Liver (tissue), 9 donors: Measurements from ENCODE around the gene MMP28. TPM values are rescaled to one million over a fixed set of nuclear protein-coding genes. Genes with fewer than 3 reads are reported as not detected.
A peak's percentile ranks its signal among the peaks of the same experiment; 100 is the strongest.

Source experiments
- DNase-seq: peaks from one replicate; pipeline ENCODE4 v3.0.0-alpha.2; 2017; ENCODE audit warnings: low spot score
- H3K27ac ChIP-seq, 2 donors: one replicate each; pipeline ENCODE4 v1.7.0; 2013; ENCODE audit warnings: inconsistent platforms in 2 of 2, low read length in 2 of 2, control low read depth in 1 of 2, low read depth in 1 of 2, mild to moderate bottlenecking in 1 of 2
- H3K27me3 ChIP-seq, 4 donors: one replicate each; pipeline versions ENCODE4 v1.6.1 to v1.7.0; 2013; ENCODE audit warnings: low read length in 3 of 4, inconsistent platforms in 1 of 4, mild to moderate bottlenecking in 1 of 4, moderate library complexity in 1 of 4; ENCODE audit not compliant: control insufficient read depth in 4 of 4, insufficient read depth in 4 of 4
- H3K36me3 ChIP-seq, 4 donors: one replicate each; pipeline versions ENCODE4 v1.6.1 to v1.7.0; 2013; ENCODE audit warnings: low read length in 3 of 4, mild to moderate bottlenecking in 3 of 4, low read depth in 1 of 4, moderate library complexity in 1 of 4; ENCODE audit not compliant: control insufficient read depth in 4 of 4, insufficient read depth in 3 of 4
- H3K4me1 ChIP-seq, 4 donors: one replicate each; pipeline versions ENCODE4 v1.6.1 to v1.7.0; 2013; ENCODE audit warnings: low read length in 3 of 4, mild to moderate bottlenecking in 3 of 4, moderate library complexity in 1 of 4; ENCODE audit not compliant: control insufficient read depth in 4 of 4, insufficient read depth in 4 of 4
- H3K4me3 ChIP-seq, 3 donors: one replicate each; pipeline versions ENCODE4 v1.6.1 to v1.7.0; 2013; ENCODE audit warnings: low read length in 3 of 3, control low read depth in 1 of 3, low read depth in 1 of 3, mild to moderate bottlenecking in 1 of 3
- H3K9ac ChIP-seq, 2 donors: one replicate each; pipeline ENCODE4 v1.7.0; 2013; ENCODE audit warnings: low read length in 2 of 2, mild to moderate bottlenecking in 2 of 2, moderate library complexity in 2 of 2, control low read depth in 1 of 2, low read depth in 1 of 2
- H3K9me3 ChIP-seq, 4 donors: one replicate each; pipeline versions ENCODE4 v1.6.1 to v1.7.0; 2013; ENCODE audit warnings: low read length in 3 of 4; ENCODE audit not compliant: control insufficient read depth in 4 of 4
- CTCF ChIP-seq: fragments of 150-350 bp; IDR thresholded peaks from 2 replicates; pipeline ENCODE4 v1.5.1; 2017; ENCODE audit warnings: improper control_type of control experiment, low read depth, low read length; ENCODE audit not compliant: missing input control
- EGR1 ChIP-seq, 2 donors: IDR thresholded peaks; 2 replicates each; pipeline ENCODE4 v1.6.1; 2016 to 2018; ENCODE audit warnings: antibody characterized with exemption in 2 of 2, low read depth in 2 of 2
- FOXA1 ChIP-seq: IDR thresholded peaks from 2 replicates; pipeline ENCODE4 v1.6.1; 2016; ENCODE audit warnings: antibody characterized with exemption
- FOXA2 ChIP-seq: IDR thresholded peaks from 2 replicates; pipeline ENCODE4 v1.6.1; 2016; ENCODE audit warnings: antibody characterized with exemption
- GABPA ChIP-seq, 2 donors: IDR thresholded peaks in 1 of 2; conservative IDR thresholded peaks in 1 of 2; 2 replicates each; pipeline ENCODE4 v1.6.1; 2016; ENCODE audit warnings: antibody characterized with exemption in 2 of 2, mild to moderate bottlenecking in 1 of 2, moderate library complexity in 1 of 2
- HNF4A ChIP-seq, 2 donors: conservative IDR thresholded peaks; 2 replicates each; pipeline ENCODE4 v1.6.1; 2016; ENCODE audit warnings: antibody characterized with exemption in 2 of 2, mild to moderate bottlenecking in 2 of 2
- HNF4G ChIP-seq: IDR thresholded peaks from 2 replicates; pipeline ENCODE4 v1.6.1; 2016; ENCODE audit warnings: antibody characterized with exemption
- JUND ChIP-seq, 2 donors: IDR thresholded peaks; 2 replicates each; pipeline ENCODE4 v1.6.1; 2016; ENCODE audit warnings: antibody characterized with exemption in 2 of 2
- MAX ChIP-seq: IDR thresholded peaks from 2 replicates; pipeline ENCODE4 v1.6.1; 2016; ENCODE audit warnings: antibody characterized with exemption
- NR2F2 ChIP-seq: IDR thresholded peaks from 2 replicates; pipeline ENCODE4 v1.6.1; 2016; ENCODE audit warnings: antibody characterized with exemption
- RAD21 ChIP-seq, 2 donors: IDR thresholded peaks; 2 replicates each; pipeline ENCODE4 v1.6.1; 2016; ENCODE audit warnings: antibody characterized with exemption in 2 of 2, mild to moderate bottlenecking in 2 of 2
- REST ChIP-seq: IDR thresholded peaks from 2 replicates; pipeline ENCODE4 v1.6.1; 2016; ENCODE audit warnings: antibody characterized with exemption, mild to moderate bottlenecking
- RXRA ChIP-seq, 2 donors: IDR thresholded peaks; 2 replicates each; pipeline ENCODE4 v1.6.1; 2017 to 2018; ENCODE audit warnings: antibody characterized with exemption in 2 of 2, mild to moderate bottlenecking in 1 of 2
- SP1 ChIP-seq: IDR thresholded peaks from 2 replicates; pipeline ENCODE4 v1.6.1; 2018; ENCODE audit warnings: antibody characterized with exemption, mild to moderate bottlenecking
- TAF1 ChIP-seq: conservative IDR thresholded peaks from 2 replicates; pipeline ENCODE4 v1.6.1; 2016; ENCODE audit warnings: antibody characterized with exemption, mild to moderate bottlenecking
- YY1 ChIP-seq: IDR thresholded peaks from 2 replicates; pipeline ENCODE4 v1.6.1; 2016; ENCODE audit warnings: antibody characterized with exemption, mild to moderate bottlenecking
- ZBTB33 ChIP-seq: IDR thresholded peaks from 2 replicates; pipeline ENCODE4 v1.6.1; 2016; ENCODE audit warnings: antibody characterized with exemption
- WGBS: extraction: QIAGEN DNeasy Blood & Tissue Kit; methylation state at CpG from one replicate; pipeline ENCODE4 v1.1.7; 2013; 5-methylcytosine and 5-hydroxymethylcytosine counted together
- polyA plus RNA-seq, 2 donors: library from polyadenylated mRNA; stranded (reverse) in 1 of 2; unstranded in 1 of 2; fragments of 200-250 nt in 1 of 2; fragments of >200 nt in 1 of 2; fragmentation: Nextera tagmentation in 1 of 2; extraction: Ambion mirVana in 1 of 2; gene quantifications; one replicate each; pipeline versions ENCODE4 v1.2.1 to v1.2.3, GENCODE V29; 2013 to 2015
- total RNA-seq, 2 donors: library from RNA; depleted of rRNA; stranded (reverse); fragments of >200 nt; gene quantifications; one replicate each; pipeline ENCODE4 v1.2.3, GENCODE V29; 2014
- TF ChIP-seq, protein P1 (sequence below): IDR thresholded peaks from 2 replicates; pipeline ENCODE4 v1.6.1; 2016; ENCODE audit warnings: antibody characterized with exemption
- donor health status: healthy.
- donor health status: healthy.
- donor health status: healthy.
- donor health status: healthy.
- donor health status: healthy.

The MMP28 gene
- total and polyA plus RNA-seq, 4 donors: 0.14 to 0.75 (median 0.44) TPM

- no peak overlapping the region for H3K4me3 ChIP-seq
- peak; percentile 67 to 72 for TF ChIP-seq RXRA (IDR thresholded peaks at IDR 0.05)
- no peak for TF ChIP-seq EGR1 (IDR thresholded peaks at IDR 0.05; ENCODE audit: low read depth in 2 of 2)
- TF ChIP-seq SP1: peak; percentile 94
- TF ChIP-seq, protein P1, sequence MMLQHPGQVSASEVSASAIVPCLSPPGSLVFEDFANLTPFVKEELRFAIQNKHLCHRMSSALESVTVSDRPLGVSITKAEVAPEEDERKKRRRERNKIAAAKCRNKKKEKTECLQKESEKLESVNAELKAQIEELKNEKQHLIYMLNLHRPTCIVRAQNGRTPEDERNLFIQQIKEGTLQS: peak; percentile 34
- TF ChIP-seq HNF4A (conservative IDR thresholded peaks at IDR 0.05): peak; percentile 84 to 85
- no peak for TF ChIP-seq CTCF
- peak in 1 of 2 donors; percentile 63 for TF ChIP-seq JUND (IDR thresholded peaks at IDR 0.05)
- peak; percentile 22 for TF ChIP-seq MAX
- no peak for TF ChIP-seq TAF1
- peak; percentile 64 for TF ChIP-seq YY1
- no peak for TF ChIP-seq ZBTB33
- no peak for TF ChIP-seq NR2F2
- TF ChIP-seq REST: no peak
- TF ChIP-seq FOXA2: peak; percentile 38
- peak in 1 of 2 donors; percentile 28 for TF ChIP-seq RAD21 (IDR thresholded peaks at IDR 0.05)
- no peak for TF ChIP-seq GABPA (IDR thresholded peaks at IDR 0.05 in 1 of 2, conservative IDR thresholded peaks at IDR 0.05 in 1 of 2)
- peak; percentile 7 for TF ChIP-seq FOXA1
- peak; percentile 55 for TF ChIP-seq HNF4G
- DNase-seq: no peak
- H3K36me3 ChIP-seq: peaks cover 0 to 4% (median 2%) of the 10 kb centered on the region in 4 donors
- H3K27ac ChIP-seq: peak overlapping the region; percentile 26 to 52
- 49% methylated on average over 4 of the region's 4 CpGs for WGBS
- H3K27me3 ChIP-seq: no peaks in the 10 kb centered on the region
- H3K4me1 ChIP-seq: peaks cover 0 to 35% (median 29%) of the 10 kb centered on the region in 4 donors
- no peak overlapping the region for H3K9ac ChIP-seq
- H3K9me3 ChIP-seq: no peaks in the 10 kb centered on the region
These were observed 78.5 kb downstream of the MMP28 start for GRCh38 chr17:35716897-35717465.
